GM19240 (cell line): ENCODE data around the gene KIF5C.

Experiments
- DNase-seq: peaks from one replicate; pipeline ENCODE4 v3.0.0; 2011; ENCODE audit warnings: low spot score; ENCODE audit not compliant: insufficient read length

The KIF5C gene

DNA sequence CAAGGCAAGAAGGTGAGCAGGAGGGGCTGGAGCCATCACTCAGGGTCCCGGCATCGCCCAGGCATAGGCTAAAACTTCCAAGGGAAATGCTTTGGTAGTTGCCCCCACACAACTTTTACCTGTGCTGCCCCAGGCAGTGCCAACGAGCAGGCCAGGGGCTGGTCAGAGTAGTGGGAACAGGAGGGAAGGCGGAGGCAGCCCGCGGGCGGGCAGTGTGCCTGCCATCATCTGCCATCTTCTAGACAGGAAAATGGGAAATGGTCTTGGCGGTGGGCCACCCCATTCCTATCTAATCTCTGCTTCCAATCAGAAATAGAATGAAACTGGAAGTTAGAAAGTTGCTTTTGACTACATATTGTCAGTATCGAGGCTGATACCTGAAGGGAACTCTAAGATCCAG lies 137.5 kb downstream of the KIF5C start:
- DNase-seq: no peak

DNA sequence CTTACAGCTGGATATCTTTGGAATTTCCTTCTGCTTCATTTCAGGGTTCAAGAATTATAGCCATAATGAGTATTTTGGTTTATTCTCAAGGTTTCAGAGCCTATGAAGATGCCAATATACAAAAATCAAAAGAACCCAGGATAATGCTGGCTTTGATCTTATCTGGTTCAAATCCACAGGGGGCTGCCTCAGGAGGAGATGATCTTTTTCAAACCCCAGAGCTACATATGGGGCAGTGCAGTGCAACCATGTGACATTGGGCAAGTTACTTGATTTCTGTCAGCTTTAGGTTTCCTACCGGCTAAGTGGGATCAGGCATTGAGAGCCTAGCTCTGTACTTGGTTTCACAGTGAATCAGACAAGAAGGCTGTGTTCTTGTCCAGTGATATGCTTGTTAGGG lies 140.5 kb downstream of the KIF5C start:
- no peak for DNase-seq

DNA sequence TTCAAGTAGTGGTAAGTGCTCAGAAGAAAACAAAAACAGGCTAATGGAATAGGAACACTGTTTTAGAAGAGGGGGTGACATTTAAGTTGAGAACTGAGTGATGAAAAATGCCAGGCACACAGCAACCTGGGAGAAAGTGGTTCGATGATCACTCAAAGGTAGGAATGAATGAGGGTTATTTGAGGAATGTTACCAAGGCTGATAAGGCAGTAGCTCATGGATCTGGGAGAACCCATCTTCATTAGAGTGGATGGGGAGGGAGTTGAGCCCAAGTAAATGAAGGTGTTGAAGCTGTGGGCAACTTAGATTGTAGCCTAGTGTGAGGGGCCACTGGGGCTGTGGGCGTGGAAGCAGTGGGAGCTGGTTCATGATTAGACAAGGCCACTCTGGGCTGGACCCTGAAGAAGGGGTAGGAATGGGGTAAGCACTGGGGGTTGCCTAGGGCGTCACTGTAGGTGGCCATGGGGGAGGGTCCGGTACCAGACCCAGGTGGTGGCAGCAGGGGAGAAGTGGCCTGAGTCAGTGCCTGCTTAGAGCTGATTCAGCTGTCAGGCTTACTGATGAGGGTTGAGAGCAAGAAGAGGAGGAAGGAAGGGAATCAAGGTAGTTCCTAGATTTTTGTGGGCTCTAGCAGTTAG lies 141.0 kb downstream of the KIF5C start:
- DNase-seq: no peak

DNA sequence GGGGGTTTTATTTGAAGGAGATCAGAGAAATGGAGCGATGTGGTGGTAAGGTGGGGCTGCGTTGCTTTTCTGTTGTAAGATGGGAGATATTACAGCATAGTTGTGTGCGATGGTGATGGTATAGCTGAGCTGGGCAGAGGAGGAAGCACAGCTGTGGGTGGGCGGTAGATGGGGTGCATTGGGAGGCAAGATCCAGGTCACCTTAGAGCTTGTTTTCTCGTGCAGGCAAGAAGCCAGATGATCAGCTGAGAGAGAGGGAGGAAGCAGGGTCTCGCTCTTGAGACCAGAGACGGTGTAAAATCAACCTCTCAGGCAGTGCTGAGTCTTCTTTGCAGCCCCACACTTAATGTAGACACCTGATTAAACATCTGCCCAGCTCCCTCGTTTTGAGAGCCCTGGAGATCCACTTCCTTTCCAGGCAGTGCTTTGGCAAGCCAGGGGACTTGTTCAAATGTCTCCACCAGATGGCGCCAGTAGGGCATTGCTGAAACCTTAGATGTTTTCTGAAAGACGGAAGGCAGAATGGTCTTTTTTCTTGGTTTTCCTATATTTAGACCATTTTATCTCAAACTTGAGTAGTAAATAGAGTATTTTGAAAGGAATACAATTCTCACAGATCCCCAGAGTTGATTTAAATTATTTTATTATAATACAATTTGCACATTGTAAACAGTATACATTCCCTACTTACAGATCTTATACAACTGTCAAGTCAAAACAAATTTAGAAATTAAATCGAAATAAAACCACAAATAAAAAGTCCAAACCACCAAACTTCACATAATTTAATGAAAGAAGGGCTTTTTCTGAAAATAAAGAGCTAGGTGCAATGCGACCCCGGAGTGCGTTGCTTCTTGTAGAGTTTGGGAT lies 142.3 kb downstream of the KIF5C start:
- DNase-seq: peak; percentile 63

DNA sequence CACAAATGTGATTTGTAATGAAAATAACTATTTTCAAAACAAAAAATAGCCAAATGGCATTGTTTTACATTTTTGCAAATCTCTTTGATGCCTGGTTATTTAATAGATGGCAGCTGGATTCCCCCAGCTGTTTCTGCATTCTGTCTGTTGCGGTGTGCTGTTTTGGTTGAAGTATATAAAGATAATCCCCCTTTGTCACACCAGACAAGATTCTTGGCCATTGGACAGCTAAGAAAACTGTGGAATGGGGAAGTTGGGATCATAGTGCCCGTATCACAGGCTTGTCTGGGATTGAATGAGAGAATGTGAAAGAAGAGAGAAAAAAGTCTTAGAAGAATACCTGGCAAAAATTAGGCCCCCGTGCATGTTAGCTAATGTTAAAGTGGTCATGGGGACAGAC lies 144.0 kb downstream of the KIF5C start:
- DNase-seq: no peak

DNA sequence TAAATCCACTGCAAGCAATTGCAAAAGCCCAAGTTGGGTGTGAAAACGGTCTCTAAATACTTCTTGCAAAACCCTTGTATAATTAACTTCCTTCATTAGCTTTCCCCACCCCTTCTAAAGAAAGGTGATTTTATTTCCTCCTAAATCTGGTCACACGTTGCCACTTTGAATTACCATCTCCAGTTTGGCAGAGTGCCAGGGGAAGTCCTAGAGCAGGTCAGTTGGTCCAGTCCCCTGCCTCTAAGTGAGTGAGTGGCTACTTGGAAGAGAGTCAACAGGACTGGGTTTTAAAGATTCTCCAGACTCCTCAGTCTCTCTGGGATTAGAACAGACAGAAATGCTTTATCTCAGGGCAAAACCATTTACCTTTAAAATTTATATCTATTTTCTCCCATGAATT lies 144.7 kb downstream of the KIF5C start:
- DNase-seq: no peak

DNA sequence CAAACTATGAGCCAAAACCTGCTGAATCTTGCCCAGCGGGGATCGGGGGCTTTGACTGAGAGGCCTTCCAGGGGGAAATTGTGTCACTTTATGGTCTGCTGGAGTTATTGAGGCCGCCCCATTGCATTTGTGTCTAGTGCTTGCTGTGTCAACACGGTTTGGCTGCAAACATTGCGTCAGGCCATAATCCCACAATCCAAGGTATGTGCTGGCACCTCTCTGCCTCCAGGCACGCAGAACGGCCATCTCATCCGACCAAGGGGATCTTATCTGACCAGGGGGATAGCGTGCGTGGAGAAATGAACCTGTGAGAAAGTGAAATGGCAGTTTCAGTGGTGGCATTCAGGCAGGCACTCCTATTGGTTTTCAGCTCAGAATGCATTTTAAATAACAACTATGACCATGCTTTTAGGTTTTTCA lies 145.4 kb downstream of the KIF5C start:
- DNase-seq: no peak

DNA sequence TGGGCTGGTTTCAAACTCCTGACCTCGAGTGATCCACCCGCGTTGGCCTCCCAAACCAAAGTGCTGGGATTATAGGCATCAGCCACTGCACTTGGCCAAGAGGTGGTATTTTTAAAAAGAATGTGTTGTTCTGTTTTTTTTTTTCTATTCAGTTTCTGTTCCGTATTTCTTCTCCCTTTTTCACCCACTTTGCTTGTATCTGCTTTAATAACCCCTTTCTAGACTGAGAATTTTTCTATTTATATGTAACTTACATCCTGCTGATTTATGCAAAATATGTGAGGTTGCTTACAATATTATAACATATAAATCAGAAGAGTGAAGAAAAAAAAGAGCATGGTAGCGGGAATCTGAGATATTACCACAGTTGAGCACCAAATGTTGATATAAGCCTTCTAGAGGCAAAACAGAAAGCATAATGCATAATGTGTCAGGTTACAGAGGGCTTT lies 146.3 kb downstream of the KIF5C start:
- no peak for DNase-seq

DNA sequence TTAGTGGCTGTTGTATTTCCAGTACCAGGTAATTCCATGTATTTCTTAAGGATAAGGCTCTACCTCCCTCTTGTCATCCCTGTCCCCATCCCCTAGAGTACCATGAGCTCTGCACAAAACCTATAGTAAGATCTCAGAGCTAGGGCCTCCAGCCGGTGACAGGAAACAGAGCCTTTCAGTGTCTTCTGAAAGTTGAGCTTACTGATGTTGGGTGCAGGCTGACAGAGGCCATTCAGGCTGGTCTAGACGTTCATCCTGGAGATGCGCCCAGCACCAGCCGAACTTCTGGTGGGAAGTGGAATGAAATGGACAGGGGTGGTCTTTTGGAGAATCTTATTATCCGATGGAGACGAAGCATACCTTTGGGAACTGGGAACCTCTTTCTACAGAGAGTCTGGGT lies 146.7 kb downstream of the KIF5C start:
- DNase-seq: peak; percentile 47

DNA sequence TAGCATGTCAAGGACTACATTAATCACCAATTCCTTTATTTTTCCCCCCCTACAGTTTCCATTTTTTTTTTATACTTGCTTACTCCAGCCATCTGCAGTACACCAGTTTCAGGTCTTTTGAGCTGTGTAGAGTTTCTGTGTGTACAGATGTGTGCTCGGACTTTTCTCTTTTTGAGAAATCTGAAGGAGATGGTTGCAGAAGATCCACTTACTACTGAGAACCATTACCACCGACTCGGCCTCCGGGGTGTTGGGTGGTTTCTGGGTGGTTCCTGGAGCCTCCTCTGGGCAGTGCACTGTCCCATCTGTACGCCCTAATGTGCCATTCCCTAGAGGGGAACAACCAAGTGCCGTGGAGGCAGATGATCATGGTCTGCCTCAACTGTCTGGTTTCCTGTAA lies 148.1 kb downstream of the KIF5C start:
- DNase-seq: no peak

DNA sequence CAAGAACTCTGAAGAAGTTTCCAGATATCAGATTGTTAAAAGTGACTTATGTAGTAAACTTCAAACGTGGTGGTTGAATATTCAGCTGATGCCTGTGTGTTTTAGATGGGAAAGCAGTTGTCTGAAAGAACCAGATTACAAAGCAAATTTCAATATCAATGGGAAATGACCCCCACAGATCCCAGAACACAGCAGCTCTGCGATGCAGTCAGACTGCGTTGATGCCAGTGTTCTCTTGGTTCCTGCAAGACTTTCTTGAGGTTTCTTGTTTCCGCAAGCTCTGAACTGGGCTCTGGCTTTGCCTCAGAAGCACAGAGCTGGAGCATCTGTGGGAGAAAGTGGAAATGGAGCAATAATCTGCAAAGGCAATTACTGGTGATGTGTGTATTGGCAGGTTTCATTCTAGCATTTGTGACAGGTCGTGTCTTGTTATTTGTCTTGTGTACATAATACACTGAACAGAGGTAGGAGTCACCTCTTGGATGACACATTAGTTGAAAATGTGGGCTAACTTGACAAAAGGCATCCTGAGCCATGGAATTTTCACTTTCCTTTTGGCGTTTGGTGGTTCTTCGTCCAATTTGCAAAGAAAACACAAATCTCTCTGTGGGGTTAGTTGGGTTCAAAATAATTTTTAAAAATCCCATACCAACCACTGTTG lies 152.7 kb downstream of the KIF5C start:
- no peak for DNase-seq

DNA sequence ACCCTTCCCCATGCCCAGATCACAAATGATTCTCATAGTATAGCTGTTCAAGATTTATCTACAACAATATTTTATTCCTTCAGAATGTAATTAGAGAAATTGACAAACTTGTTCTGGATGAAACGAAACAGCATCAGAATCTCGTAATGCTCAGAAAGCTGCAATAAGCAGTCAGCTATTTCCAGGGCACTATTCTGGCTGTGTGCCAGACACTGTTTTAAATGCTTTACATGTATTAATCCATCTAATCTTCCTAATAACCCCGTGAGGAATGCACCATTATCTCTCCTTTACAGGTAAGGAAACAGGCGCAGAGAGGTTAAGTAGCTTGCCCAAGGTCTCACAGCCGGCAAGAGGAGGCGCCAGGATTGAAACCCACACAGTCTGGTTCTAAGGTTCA lies 153.3 kb downstream of the KIF5C start:
- no peak for DNase-seq

DNA sequence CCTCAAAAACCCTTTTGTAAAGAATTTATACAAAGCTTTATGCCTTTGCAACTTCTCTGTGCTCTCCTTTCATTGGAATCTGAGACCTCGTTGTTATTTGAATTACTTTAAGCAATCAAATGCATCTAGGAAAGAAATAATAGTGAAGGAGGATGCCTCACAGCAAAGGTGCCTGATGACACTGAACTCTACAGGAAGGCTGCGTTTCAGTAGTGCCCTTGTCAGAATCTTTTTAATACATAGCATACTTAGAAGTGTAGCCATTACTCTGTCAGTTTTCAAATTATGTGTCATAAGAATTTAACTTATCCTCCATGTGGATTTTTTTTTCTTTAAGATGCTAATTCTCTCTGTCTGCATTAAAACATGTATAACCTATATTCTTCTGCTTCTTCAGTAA lies 153.9 kb downstream of the KIF5C start:
- DNase-seq: no peak

DNA sequence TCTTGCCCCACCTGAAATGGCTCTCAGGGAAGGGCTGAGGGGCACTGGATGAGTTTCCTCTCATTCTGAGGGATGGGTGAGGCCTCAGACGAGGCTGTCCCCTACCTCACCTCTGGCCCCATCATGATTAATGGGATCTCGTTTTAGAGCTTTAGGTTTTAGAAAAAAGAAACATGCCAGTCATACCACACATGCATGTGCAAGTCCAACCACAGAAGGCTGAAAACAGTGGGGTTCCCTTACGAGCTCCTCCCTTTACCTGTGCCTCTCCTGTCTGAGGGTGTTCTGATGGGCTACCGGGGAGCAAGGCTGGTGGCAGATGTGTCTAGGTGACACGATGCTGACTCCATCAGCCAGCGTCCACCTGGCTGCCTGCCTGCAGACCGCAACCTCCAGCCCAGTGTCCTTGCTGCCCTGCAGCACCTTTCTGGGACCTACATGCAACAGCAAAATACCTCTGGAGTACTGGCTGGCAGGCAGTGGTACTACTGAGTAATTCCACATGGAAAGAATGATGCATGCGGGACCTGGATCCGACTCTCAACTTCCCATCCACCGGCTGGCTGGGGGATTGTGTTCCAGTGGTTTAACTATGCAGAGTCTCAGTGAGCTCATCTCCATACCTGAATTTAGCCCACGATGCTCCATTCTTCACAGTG lies 154.4 kb downstream of the KIF5C start:
- no peak for DNase-seq

DNA sequence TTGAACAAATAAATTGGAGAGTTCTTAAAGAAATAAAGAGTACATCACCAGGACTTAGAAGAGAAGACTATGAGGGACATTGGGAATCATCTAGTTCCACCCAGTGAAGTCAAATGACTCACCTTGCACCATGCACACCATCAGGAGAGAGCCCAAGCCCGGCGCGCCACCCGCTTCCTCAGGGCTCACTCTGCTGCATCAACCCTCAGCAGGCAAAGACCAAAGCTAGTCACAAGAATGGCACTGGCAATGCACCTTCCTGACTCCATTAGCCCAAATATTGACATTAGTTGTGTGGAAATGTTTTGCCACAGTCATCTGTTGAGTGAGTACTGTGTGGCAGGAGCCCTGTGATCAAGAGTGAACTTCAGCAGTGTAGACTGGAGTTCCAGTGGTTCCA lies 156.4 kb downstream of the KIF5C start:
- no peak for DNase-seq

DNA sequence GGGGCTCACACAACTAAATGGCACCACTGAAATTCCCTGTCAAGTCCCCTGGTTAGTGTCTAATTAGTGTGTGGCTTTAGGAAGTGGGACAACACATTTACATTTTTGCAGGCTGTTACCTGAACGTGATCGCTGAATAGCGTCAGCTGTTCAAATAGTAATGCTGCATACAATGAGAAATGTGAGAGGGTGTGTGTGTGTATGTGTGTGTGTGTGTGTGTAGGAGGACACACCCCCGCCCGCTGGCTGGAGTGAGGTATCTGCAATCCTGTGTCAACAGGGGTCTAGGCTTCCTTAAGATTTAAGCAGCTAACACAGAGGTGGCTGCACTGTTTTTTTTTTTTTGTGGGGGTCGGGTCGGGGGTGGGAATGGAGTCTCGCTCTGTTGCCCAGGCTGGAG lies 158.7 kb downstream of the KIF5C start:
- no peak for DNase-seq

DNA sequence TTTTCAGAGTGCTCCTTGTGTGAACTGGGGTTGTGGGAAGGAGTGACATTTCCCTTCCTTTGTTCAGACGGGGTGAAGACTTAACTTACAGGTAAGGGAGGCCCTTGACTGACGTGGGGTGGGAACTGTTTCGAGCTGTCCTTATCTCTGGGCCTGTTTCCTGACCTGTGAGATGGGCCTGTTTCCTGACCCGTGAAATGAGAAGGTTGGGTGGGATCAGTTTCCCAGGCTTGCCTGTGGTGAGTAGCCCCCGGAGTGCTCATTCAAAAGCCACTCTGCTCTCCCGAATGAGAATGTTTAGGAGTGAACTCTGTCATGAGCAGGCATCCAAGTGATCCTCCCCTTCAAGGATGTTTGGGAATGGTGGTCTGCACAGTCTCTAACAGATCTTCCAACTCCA lies 159.4 kb downstream of the KIF5C start:
- no peak for DNase-seq

DNA sequence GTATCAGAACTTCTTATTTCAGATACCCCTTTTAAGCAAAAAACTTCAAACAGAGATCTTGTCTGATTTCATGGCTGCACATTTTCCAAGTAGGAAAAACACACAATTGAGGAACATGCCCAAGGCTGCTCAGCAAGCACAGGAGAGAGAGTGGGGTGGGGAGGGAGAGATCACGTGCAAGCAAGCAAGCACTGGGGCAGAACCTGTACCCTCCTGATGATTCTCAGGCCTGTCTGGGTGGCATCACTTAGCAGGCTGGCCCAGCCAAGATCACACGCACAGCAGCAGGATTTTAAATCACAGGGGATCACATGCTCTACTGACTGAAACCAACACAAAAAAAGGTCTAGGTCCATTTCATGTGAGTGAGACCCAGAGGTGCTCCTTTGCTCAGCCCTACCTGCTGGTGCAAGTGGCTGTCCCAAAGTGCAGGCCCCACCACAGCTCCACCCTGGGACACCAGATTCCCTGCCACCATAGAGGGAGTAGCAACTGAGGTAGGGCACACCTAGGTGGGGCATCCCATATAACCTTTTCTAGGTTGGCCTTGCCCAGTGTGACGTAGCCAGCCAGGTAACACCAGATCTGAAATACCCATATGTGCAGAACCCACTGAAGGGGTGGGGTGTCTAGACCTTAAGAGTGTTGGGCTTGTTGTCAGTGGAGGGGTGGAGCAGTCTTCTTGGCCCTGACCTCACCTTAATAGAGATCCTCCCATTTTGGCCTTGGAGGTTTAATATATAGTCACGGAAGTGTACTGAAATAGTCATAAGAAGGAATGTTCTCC lies 161.7 kb downstream of the KIF5C start:
- no peak for DNase-seq

DNA sequence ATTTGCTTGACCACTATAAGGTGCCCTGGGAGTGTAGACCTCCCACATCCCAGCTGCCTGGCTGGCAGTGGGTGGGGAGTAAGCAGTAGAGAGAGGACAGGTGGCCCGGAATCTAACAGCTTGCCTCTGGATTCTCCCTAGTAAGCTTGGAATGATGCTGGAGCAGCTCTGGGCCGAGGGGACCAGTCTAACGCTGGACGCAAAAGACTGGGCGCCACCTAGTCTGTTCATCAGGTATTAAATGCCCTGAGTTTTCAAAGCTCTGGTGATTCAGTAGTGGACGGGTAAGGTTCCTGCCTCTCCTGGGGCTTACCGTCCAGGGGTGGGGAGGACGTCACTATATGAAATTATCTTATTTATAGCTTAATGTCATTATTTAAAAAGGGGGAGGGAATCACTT lies 162.8 kb downstream of the KIF5C start:
- no peak for DNase-seq

DNA sequence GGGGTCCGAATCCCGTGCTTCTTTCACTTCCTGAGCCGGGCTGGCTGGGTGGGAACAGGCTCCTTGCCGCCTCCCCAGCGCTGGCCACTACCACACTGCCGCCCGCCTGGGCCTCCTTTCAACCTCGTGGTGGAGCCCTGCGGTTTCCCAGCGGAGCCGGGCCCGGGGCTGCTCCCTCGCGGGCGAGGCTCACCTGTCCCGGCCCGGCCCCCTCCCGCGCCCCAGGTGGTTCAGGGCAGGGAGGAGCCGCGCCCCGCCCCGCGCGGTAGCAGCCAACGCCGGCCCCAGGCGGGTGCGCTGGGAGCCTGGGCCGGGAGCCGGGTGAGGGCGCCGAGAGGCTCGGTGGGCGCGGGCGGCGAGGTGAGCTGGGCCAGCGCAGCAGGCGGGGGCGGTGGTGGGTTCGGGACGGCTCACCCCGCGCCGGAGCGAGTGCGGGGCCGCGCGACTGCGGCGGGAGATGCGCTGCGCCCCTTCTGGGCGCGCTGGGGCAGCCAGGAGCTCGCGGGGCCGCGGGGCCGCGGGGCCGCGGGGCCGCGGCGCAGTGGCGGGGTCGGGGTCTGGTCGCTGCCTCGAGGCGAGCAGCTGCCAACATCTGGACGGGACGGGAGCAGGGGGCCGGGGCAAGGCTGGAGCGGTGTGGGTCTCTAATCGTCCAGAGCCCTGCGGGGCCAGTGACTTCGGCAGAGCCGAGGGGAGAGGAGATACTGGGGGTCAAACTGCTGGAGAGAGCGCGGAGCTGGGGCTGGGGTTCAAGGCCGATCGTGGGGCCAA lies 163.6 kb downstream of the KIF5C start, which contains the start of gene LYPD6B:
Gene LYPD6B (plus strand): TSS at position 258 of the 771 bp plus-strand sequence. CDS start 92,250 bp downstream, outside the sequence.
- DNase-seq: no peak
